Smooth muscle cell (in vitro differentiated cells): ENCODE results near the gene ZNF460. TPM values are rescaled to one million over a fixed set of nuclear protein-coding genes. Genes with fewer than 3 reads are reported as not detected.

Experiments used
- DNase-seq: peaks from one replicate; lab custom pipeline; 2025; ENCODE audit not compliant: unreplicated experiment; lab: John Stamatoyannopoulos, UW
- H2AFZ ChIP-seq: fragments of 200-600 bp; sonication (generic); 2 replicates; pipeline ENCODE4 v1.6.0; 2016; ENCODE audit warnings: antibody characterized with exemption, low read depth, mild to moderate bottlenecking
- H3F3A ChIP-seq: fragments of 200-600 bp; sonication (generic); 2 replicates; pipeline ENCODE4 v1.6.0; 2017; ENCODE audit warnings: antibody characterized with exemption, low read depth
- H3K27ac ChIP-seq: fragments of 200-600 bp; sonication (generic); 2 replicates; pipeline ENCODE4 v1.5.1; 2016; ENCODE audit warnings: low read depth, mild to moderate bottlenecking
- H3K27me3 ChIP-seq: fragments of 200-600 bp; sonication (generic); 2 replicates; pipeline ENCODE4 v1.6.1; 2016; ENCODE audit warnings: low read depth, mild to moderate bottlenecking
- H3K36me3 ChIP-seq: fragments of 200-600 bp; sonication (generic); 2 replicates; pipeline ENCODE4 v1.5.1; 2016; ENCODE audit warnings: low read depth
- H3K4me1 ChIP-seq: fragments of 200-600 bp; sonication (generic); 2 replicates; pipeline ENCODE4 v1.5.1; 2016; ENCODE audit warnings: low read depth
- H3K4me2 ChIP-seq: fragments of 200-600 bp; sonication (generic); 2 replicates; pipeline ENCODE4 v1.6.0; 2016; ENCODE audit warnings: mild to moderate bottlenecking
- H3K4me3 ChIP-seq: fragments of 200-600 bp; sonication (generic); 2 replicates; pipeline ENCODE4 v1.5.1; 2016; ENCODE audit warnings: mild to moderate bottlenecking
- H3K79me2 ChIP-seq: fragments of 200-600 bp; sonication (generic); 2 replicates; pipeline ENCODE4 v1.6.0; 2016; ENCODE audit warnings: low read depth, mild to moderate bottlenecking
- H3K9ac ChIP-seq: fragments of 200-600 bp; sonication (generic); 2 replicates; pipeline ENCODE4 v1.6.0; 2016; ENCODE audit warnings: low read depth
- H3K9me3 ChIP-seq: fragments of 200-600 bp; sonication (generic); replicated peaks from 2 replicates; pipeline ENCODE4 v1.5.1; 2016; ENCODE audit warnings: low read depth
- H4K20me1 ChIP-seq: fragments of 200-600 bp; sonication (generic); 2 replicates; pipeline ENCODE4 v1.6.0; 2016; ENCODE audit warnings: low read depth
- CTCF ChIP-seq: fragments of 200-600 bp; sonication (generic); IDR thresholded peaks from 2 replicates; pipeline ENCODE4 v1.5.1; 2017; ENCODE audit warnings: borderline replicate concordance, mild to moderate bottlenecking, antibody characterized with exemption; ENCODE audit not compliant: insufficient read depth, poor library complexity, severe bottlenecking
- WGBS: methylation state at CpG from one replicate; pipeline ENCODE4 v1.1.7; 2016; ENCODE audit warnings: low lambda C conversion rate; 5-methylcytosine and 5-hydroxymethylcytosine counted together
- polyA plus RNA-seq: library from polyadenylated mRNA; unstranded; fragments of >200 nt; fragmentation: Nextera tagmentation; extraction: Ambion mirVana; gene quantifications from 2 replicates; pipeline ENCODE4 v1.2.1, GENCODE V29; 2016
- total RNA-seq: library from RNA; depleted of rRNA; stranded (reverse); fragments of >200 nt; gene quantifications from 2 replicates; pipeline ENCODE4 v1.2.3, GENCODE V29; 2014

The ZNF460 gene
- total and polyA plus RNA-seq, 2 experiments from 2014 or later, result 1.7 to 85.2 TPM

- Histone ChIP-seq H3K4me2 (no peak overlapping the region), H3F3A (no peaks in the 10 kb centered on the region), H3K4me1 (peaks cover 9% of the 10 kb centered on the region), H3K27me3 (no peaks in the 10 kb centered on the region), H3K27ac (no peak overlapping the region), H4K20me1 (no peaks in the 10 kb centered on the region), H2AFZ (no peak overlapping the region), H3K4me3 (no peak overlapping the region), H3K9me3 (peaks cover 8% of the 10 kb centered on the region), H3K79me2 (peaks cover 26% of the 10 kb centered on the region), H3K36me3 (peaks cover 12% of the 10 kb centered on the region), H3K9ac (no peak overlapping the region)
- TF ChIP-seq CTCF, result no peak
- DNase-seq, result no peak
These were observed 44.7 kb downstream of the ZNF460 start for GRCh38 chr19:57324992-57325391.

GRCh38 chr19:57327993-57328392, 47.7 kb downstream of the ZNF460 start:
- H3K36me3 ChIP-seq, result peaks cover 12% of the 10 kb centered on the region
- no peak overlapping the region for H3K27ac ChIP-seq
- H3F3A ChIP-seq, result no peaks in the 10 kb centered on the region
- no peak overlapping the region for H3K4me2 ChIP-seq
- H3K4me3 ChIP-seq, result no peak overlapping the region
- no peaks in the 10 kb centered on the region for H3K4me1 ChIP-seq
- H2AFZ ChIP-seq, result no peak overlapping the region
- 96% methylated on average over 8 of the region's 8 CpGs for WGBS
- no peak for TF ChIP-seq CTCF
- H3K79me2 ChIP-seq, result no peaks in the 10 kb centered on the region
- H4K20me1 ChIP-seq, result no peaks in the 10 kb centered on the region
- H3K27me3 ChIP-seq, result no peaks in the 10 kb centered on the region
- H3K9me3 ChIP-seq, result peaks cover 8% of the 10 kb centered on the region
- no peak for DNase-seq
- H3K9ac ChIP-seq, result no peak overlapping the region

- no peaks in the 10 kb centered on the region for H4K20me1 ChIP-seq
- H3K4me2 ChIP-seq, result no peak overlapping the region
- no peak for TF ChIP-seq CTCF
- no peaks in the 10 kb centered on the region for H3F3A ChIP-seq
- 76% methylated on average over 4 of the region's 4 CpGs for WGBS
- H3K36me3 ChIP-seq, result no peaks in the 10 kb centered on the region
- no peak overlapping the region for H3K4me3 ChIP-seq
- H3K9me3 ChIP-seq, result no peaks in the 10 kb centered on the region
- H3K4me1 ChIP-seq, result no peaks in the 10 kb centered on the region
- H3K9ac ChIP-seq, result no peak overlapping the region
- H3K27ac ChIP-seq, result no peak overlapping the region
- no peak overlapping the region for H2AFZ ChIP-seq
- no peak for DNase-seq
- no peaks in the 10 kb centered on the region for H3K27me3 ChIP-seq
- no peaks in the 10 kb centered on the region for H3K79me2 ChIP-seq
These were observed 53.9 kb downstream of the ZNF460 start for GRCh38 chr19:57334191-57334590.

GRCh38 chr19:57338877-57339276, 58.6 kb downstream of the ZNF460 start:
- no peaks in the 10 kb centered on the region for H3K4me1 ChIP-seq
- H2AFZ ChIP-seq, result no peak overlapping the region
- WGBS, result 71% methylated on average over 3 of the region's 3 CpGs
- no peak for TF ChIP-seq CTCF
- no peak overlapping the region for H3K27ac ChIP-seq
- H4K20me1 ChIP-seq, result no peaks in the 10 kb centered on the region
- H3K9me3 ChIP-seq, result no peaks in the 10 kb centered on the region
- no peak for DNase-seq
- no peaks in the 10 kb centered on the region for H3F3A ChIP-seq
- H3K4me3 ChIP-seq, result no peak overlapping the region
- H3K27me3 ChIP-seq, result peaks cover 3% of the 10 kb centered on the region
- H3K9ac ChIP-seq, result no peak overlapping the region
- H3K79me2 ChIP-seq, result no peaks in the 10 kb centered on the region
- no peaks in the 10 kb centered on the region for H3K36me3 ChIP-seq
- H3K4me2 ChIP-seq, result no peak overlapping the region
